ENCODE data around the gene SKIC2. TPM values are rescaled to one million over a fixed set of nuclear protein-coding genes. Genes with fewer than 3 reads are reported as not detected.

Gene SKIC2
- total RNA-seq, 1 donor from 2014 or later, result 32.9 TPM

GRCh38 chr6:31946370-31946885 lies 12.5 kb upstream of the SKIC2 start:
- H3K4me1 ChIP-seq, result peaks cover 13% of the 10 kb centered on the region
- intact Hi-C loops (cut with micrococcal nuclease), result no loop called here
- H3K36me3 ChIP-seq, result peaks cover under 1% of the 10 kb centered on the region
- peak overlapping the region; percentile 77 for H3K27ac ChIP-seq (replicated peaks)
- TF ChIP-seq CTCF (IDR thresholded peaks at IDR 0.05; ENCODE audit: borderline replicate concordance), result no peak
- H3K27me3 ChIP-seq (ENCODE audit: low read depth), result peaks cover 35% of the 10 kb centered on the region
- H3K4me3 ChIP-seq, result peak overlapping the region; percentile 39
- no peak for DNase-seq
- H3K9me3 ChIP-seq (replicated peaks), result no peaks in the 10 kb centered on the region

GRCh38 chr6:31947070-31947675 lies 11.8 kb upstream of the SKIC2 start:
- peaks cover 8% of the 10 kb centered on the region for H3K36me3 ChIP-seq
- H3K27ac ChIP-seq (replicated peaks), result no peak overlapping the region
- H3K4me1 ChIP-seq, result peaks cover 13% of the 10 kb centered on the region
- intact Hi-C loops (cut with micrococcal nuclease), result no loop called here
- no peak overlapping the region for H3K4me3 ChIP-seq
- peaks cover 32% of the 10 kb centered on the region for H3K27me3 ChIP-seq (ENCODE audit: low read depth)
- H3K9me3 ChIP-seq (replicated peaks), result no peaks in the 10 kb centered on the region
- TF ChIP-seq CTCF (IDR thresholded peaks at IDR 0.05; ENCODE audit: borderline replicate concordance), result no peak
- no peak for DNase-seq

- peaks cover 13% of the 10 kb centered on the region for H3K4me1 ChIP-seq
- intact Hi-C loops (cut with micrococcal nuclease), result no loop called here
- no peaks in the 10 kb centered on the region for H3K9me3 ChIP-seq (replicated peaks)
- no peak overlapping the region for H3K4me3 ChIP-seq
- H3K36me3 ChIP-seq, result peaks cover 15% of the 10 kb centered on the region
- DNase-seq, result no peak
- no peak overlapping the region for H3K27ac ChIP-seq (replicated peaks)
- H3K27me3 ChIP-seq (ENCODE audit: low read depth), result peaks cover 25% of the 10 kb centered on the region
- no peak for TF ChIP-seq CTCF (IDR thresholded peaks at IDR 0.05; ENCODE audit: borderline replicate concordance)
Observed at GRCh38 chr6:31947864-31948263, 11.1 kb upstream of the SKIC2 start.

GRCh38 chr6:31948306-31948705 lies 10.7 kb upstream of the SKIC2 start:
- DNase-seq, result no peak
- H3K36me3 ChIP-seq, result peaks cover 19% of the 10 kb centered on the region
- H3K27me3 ChIP-seq (ENCODE audit: low read depth), result peaks cover 21% of the 10 kb centered on the region
- peaks cover 13% of the 10 kb centered on the region for H3K4me1 ChIP-seq
- no peak overlapping the region for H3K4me3 ChIP-seq
- no peak overlapping the region for H3K27ac ChIP-seq (replicated peaks)
- intact Hi-C loops (cut with micrococcal nuclease), result no loop called here
- H3K9me3 ChIP-seq (replicated peaks), result no peaks in the 10 kb centered on the region
- no peak for TF ChIP-seq CTCF (IDR thresholded peaks at IDR 0.05; ENCODE audit: borderline replicate concordance)

- Histone ChIP-seq H3K27ac (replicated peaks) (no peak overlapping the region), H3K36me3 (peaks cover 25% of the 10 kb centered on the region), H3K9me3 (replicated peaks) (no peaks in the 10 kb centered on the region), H3K4me3 (no peak overlapping the region), H3K4me1 (peaks cover 13% of the 10 kb centered on the region), H3K27me3 (ENCODE audit: low read depth) (peaks cover 15% of the 10 kb centered on the region)
- DNase-seq, result no peak
- TF ChIP-seq CTCF (IDR thresholded peaks at IDR 0.05; ENCODE audit: borderline replicate concordance), result no peak
- intact Hi-C loops (cut with micrococcal nuclease), result no loop called here
Observed at GRCh38 chr6:31948753-31949413, 10.1 kb upstream of the SKIC2 start.

Data from left ventricle myocardium inferior (tissue), 1 donor.